ENCODE results near the gene NFATC1. TPM values are rescaled to one million over a fixed set of nuclear protein-coding genes. Genes with fewer than 3 reads are reported as not detected.

NFATC1 gene
- total and polyA plus RNA-seq, 2 donors, result 5.4 to 23.8 TPM

- Histone ChIP-seq H3K36me3 (ENCODE audit: control insufficient read depth in 2 of 2, insufficient read depth in 2 of 2, low read length in 1 of 2) (peaks cover 32 to 50% of the 10 kb centered on the region in 2 donors), H3K27ac (ENCODE audit: low read depth in 1 of 2, low read length in 1 of 2) (no peak overlapping the region), H3K4me3 (ENCODE audit: low read length in 2 of 2) (no peak overlapping the region), H3K27me3 (ENCODE audit: control insufficient read depth in 2 of 2, insufficient read depth in 1 of 2, low read length in 1 of 2) (no peaks in the 10 kb centered on the region), H3K4me1 (ENCODE audit: control insufficient read depth in 2 of 2, insufficient read depth in 2 of 2, low read length in 2 of 2) (peaks cover 0 to 8% of the 10 kb centered on the region in 2 donors), H3K9me3 (ENCODE audit: control insufficient read depth in 2 of 2, insufficient read depth in 1 of 2, low read length in 1 of 2) (peaks cover 1 to 5% of the 10 kb centered on the region in 2 donors)
- WGBS, result 97% methylated on average over 35 of the region's 35 CpGs
- no peak for DNase-seq (ENCODE audit: low read depth in 6 of 9, low spot score in 9 of 9)
Observed at GRCh38 chr18:79449551-79450288, 54.0 kb downstream of the NFATC1 start.

GRCh38 chr18:79450289-79451080 is 54.8 kb downstream of the NFATC1 start:
- no peak for DNase-seq (ENCODE audit: low read depth in 6 of 9, low spot score in 9 of 9)
- Histone ChIP-seq H3K27ac (ENCODE audit: low read depth in 1 of 2, low read length in 1 of 2) (no peak overlapping the region), H3K36me3 (ENCODE audit: control insufficient read depth in 2 of 2, insufficient read depth in 2 of 2, low read length in 1 of 2) (peaks cover 36 to 56% of the 10 kb centered on the region in 2 donors), H3K4me3 (ENCODE audit: low read length in 2 of 2) (no peak overlapping the region), H3K27me3 (ENCODE audit: control insufficient read depth in 2 of 2, insufficient read depth in 1 of 2, low read length in 1 of 2) (no peaks in the 10 kb centered on the region), H3K4me1 (ENCODE audit: control insufficient read depth in 2 of 2, insufficient read depth in 2 of 2, low read length in 2 of 2) (peaks cover 0 to 15% of the 10 kb centered on the region in 2 donors), H3K9me3 (ENCODE audit: control insufficient read depth in 2 of 2, insufficient read depth in 1 of 2, low read length in 1 of 2) (peaks cover 1 to 5% of the 10 kb centered on the region in 2 donors)
- 94% methylated on average over 28 of the region's 28 CpGs for WGBS

GRCh38 chr18:79451237-79452125 is 55.8 kb downstream of the NFATC1 start:
- H3K27me3 ChIP-seq (ENCODE audit: control insufficient read depth in 2 of 2, insufficient read depth in 1 of 2, low read length in 1 of 2), result no peaks in the 10 kb centered on the region
- 96% methylated on average over 45 of the region's 45 CpGs for WGBS
- H3K9me3 ChIP-seq (ENCODE audit: control insufficient read depth in 2 of 2, insufficient read depth in 1 of 2, low read length in 1 of 2), result peaks cover 1 to 5% of the 10 kb centered on the region in 2 donors
- no peak overlapping the region for H3K27ac ChIP-seq (ENCODE audit: low read depth in 1 of 2, low read length in 1 of 2)
- H3K4me3 ChIP-seq (ENCODE audit: low read length in 2 of 2), result no peak overlapping the region
- peaks cover 36 to 65% of the 10 kb centered on the region in 2 donors for H3K36me3 ChIP-seq (ENCODE audit: control insufficient read depth in 2 of 2, insufficient read depth in 2 of 2, low read length in 1 of 2)
- DNase-seq (ENCODE audit: low read depth in 6 of 9, low spot score in 9 of 9), result no peak
- H3K4me1 ChIP-seq (ENCODE audit: control insufficient read depth in 2 of 2, insufficient read depth in 2 of 2, low read length in 2 of 2), result peaks cover 0 to 15% of the 10 kb centered on the region in 2 donors

GRCh38 chr18:79452190-79452990 is 56.7 kb downstream of the NFATC1 start:
- WGBS, result 95% methylated on average over 26 of the region's 26 CpGs
- DNase-seq (ENCODE audit: low read depth in 6 of 9, low spot score in 9 of 9), result no peak

GRCh38 chr18:79452991-79453645 is 57.4 kb downstream of the NFATC1 start:
- Histone ChIP-seq H3K4me1 (ENCODE audit: control insufficient read depth in 2 of 2, insufficient read depth in 2 of 2, low read length in 2 of 2) (peaks cover 0 to 15% of the 10 kb centered on the region in 2 donors), H3K9me3 (ENCODE audit: control insufficient read depth in 2 of 2, insufficient read depth in 1 of 2, low read length in 1 of 2) (peaks cover 1 to 10% of the 10 kb centered on the region in 2 donors), H3K27me3 (ENCODE audit: control insufficient read depth in 2 of 2, insufficient read depth in 1 of 2, low read length in 1 of 2) (no peaks in the 10 kb centered on the region), H3K36me3 (ENCODE audit: control insufficient read depth in 2 of 2, insufficient read depth in 2 of 2, low read length in 1 of 2) (peaks cover 36 to 77% of the 10 kb centered on the region in 2 donors), H3K27ac (ENCODE audit: low read depth in 1 of 2, low read length in 1 of 2) (peak overlapping the region in 1 of 2 donors; percentile 5), H3K4me3 (ENCODE audit: low read length in 2 of 2) (no peak overlapping the region)
- no peak for DNase-seq (ENCODE audit: low read depth in 6 of 9, low spot score in 9 of 9)
- WGBS, result 96% methylated on average over 19 of the region's 19 CpGs

More at GRCh38 chr18:79452190-79452990, 56.7 kb downstream of the NFATC1 start:
- H3K27ac ChIP-seq (ENCODE audit: low read depth in 1 of 2, low read length in 1 of 2), result no peak overlapping the region
- no peaks in the 10 kb centered on the region for H3K27me3 ChIP-seq (ENCODE audit: control insufficient read depth in 2 of 2, insufficient read depth in 1 of 2, low read length in 1 of 2)
- H3K4me1 ChIP-seq (ENCODE audit: control insufficient read depth in 2 of 2, insufficient read depth in 2 of 2, low read length in 2 of 2), result peaks cover 0 to 15% of the 10 kb centered on the region in 2 donors
- H3K4me3 ChIP-seq (ENCODE audit: low read length in 2 of 2), result no peak overlapping the region
- H3K36me3 ChIP-seq (ENCODE audit: control insufficient read depth in 2 of 2, insufficient read depth in 2 of 2, low read length in 1 of 2), result peaks cover 36 to 71% of the 10 kb centered on the region in 2 donors
- H3K9me3 ChIP-seq (ENCODE audit: control insufficient read depth in 2 of 2, insufficient read depth in 1 of 2, low read length in 1 of 2), result peaks cover 1 to 5% of the 10 kb centered on the region in 2 donors

GRCh38 chr18:79453816-79454735 is 58.3 kb downstream of the NFATC1 start:
- WGBS, result 93% methylated on average over 32 of the region's 32 CpGs
- Histone ChIP-seq H3K4me3 (ENCODE audit: low read length in 2 of 2) (no peak overlapping the region), H3K9me3 (ENCODE audit: control insufficient read depth in 2 of 2, insufficient read depth in 1 of 2, low read length in 1 of 2) (peaks cover 1 to 10% of the 10 kb centered on the region in 2 donors), H3K27ac (ENCODE audit: low read depth in 1 of 2, low read length in 1 of 2) (peak overlapping the region; percentile 8 to 64), H3K27me3 (ENCODE audit: control insufficient read depth in 2 of 2, insufficient read depth in 1 of 2, low read length in 1 of 2) (no peaks in the 10 kb centered on the region), H3K4me1 (ENCODE audit: control insufficient read depth in 2 of 2, insufficient read depth in 2 of 2, low read length in 2 of 2) (peaks cover 0 to 15% of the 10 kb centered on the region in 2 donors), H3K36me3 (ENCODE audit: control insufficient read depth in 2 of 2, insufficient read depth in 2 of 2, low read length in 1 of 2) (peaks cover 31 to 86% of the 10 kb centered on the region in 2 donors)
- no peak for DNase-seq (ENCODE audit: low read depth in 6 of 9, low spot score in 9 of 9)

- Histone ChIP-seq H3K4me3 (ENCODE audit: low read length in 2 of 2) (no peak overlapping the region), H3K4me1 (ENCODE audit: control insufficient read depth in 2 of 2, insufficient read depth in 2 of 2, low read length in 2 of 2) (peaks cover 0 to 21% of the 10 kb centered on the region in 2 donors), H3K27ac (ENCODE audit: low read depth in 1 of 2, low read length in 1 of 2) (no peak overlapping the region), H3K9me3 (ENCODE audit: control insufficient read depth in 2 of 2, insufficient read depth in 1 of 2, low read length in 1 of 2) (peaks cover 1 to 10% of the 10 kb centered on the region in 2 donors), H3K27me3 (ENCODE audit: control insufficient read depth in 2 of 2, insufficient read depth in 1 of 2, low read length in 1 of 2) (no peaks in the 10 kb centered on the region), H3K36me3 (ENCODE audit: control insufficient read depth in 2 of 2, insufficient read depth in 2 of 2, low read length in 1 of 2) (peaks cover 31 to 88% of the 10 kb centered on the region in 2 donors)
- DNase-seq (ENCODE audit: low read depth in 6 of 9, low spot score in 9 of 9), result no peak
- 98% methylated on average over 26 of the region's 26 CpGs for WGBS
Observed at GRCh38 chr18:79455261-79455660, 59.5 kb downstream of the NFATC1 start.
